A172 (cell line): ENCODE measurements around the gene SH2D3A. TPM values are rescaled to one million over a fixed set of nuclear protein-coding genes. Genes with fewer than 3 reads are reported as not detected.
"Not testable (repeated sequence)": the region's sequence is repeated elsewhere in the genome, so short reads cannot be mapped to it uniquely, and the experiment has no call there.

ENCODE experiments used
- DNase-seq: peaks from one replicate; pipeline ENCODE4 v3.0.0-alpha.2; 2015; ENCODE audit warnings: low spot score
- total RNA-seq: library from RNA; depleted of rRNA; stranded (reverse); fragments of >200 nt; shearing (Covaris generic); gene quantifications from 2 replicates; pipeline ENCODE4 v1.2.3, GENCODE V29; 2014

SH2D3A gene
- total RNA-seq, 1 experiment from 2014 or later = not detected

DNA sequence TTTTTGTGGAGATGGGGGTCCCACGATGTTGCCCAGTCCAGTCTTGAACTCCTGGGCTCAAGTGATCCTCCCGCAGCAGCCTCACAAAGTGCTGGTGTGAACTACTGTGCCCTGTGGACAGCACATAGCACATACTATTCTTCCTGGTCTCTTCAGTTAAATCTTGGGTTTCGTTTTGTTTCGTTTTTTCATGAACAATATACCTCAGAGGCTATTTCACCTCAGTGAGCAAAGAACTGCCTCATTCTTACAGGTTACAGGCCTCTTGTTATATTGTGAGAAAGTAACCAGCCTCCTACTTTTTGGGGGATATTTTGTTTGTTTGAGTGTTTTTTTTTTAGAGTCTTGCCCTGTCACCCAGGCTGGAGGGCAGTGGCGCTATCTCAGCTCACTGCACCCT lies 45.5 kb downstream of the SH2D3A start:
- no peak for DNase-seq

- DNase-seq = no peak
Measured at GRCh38 chr19:6721138-6721474, 46.1 kb downstream of the SH2D3A start.

DNA sequence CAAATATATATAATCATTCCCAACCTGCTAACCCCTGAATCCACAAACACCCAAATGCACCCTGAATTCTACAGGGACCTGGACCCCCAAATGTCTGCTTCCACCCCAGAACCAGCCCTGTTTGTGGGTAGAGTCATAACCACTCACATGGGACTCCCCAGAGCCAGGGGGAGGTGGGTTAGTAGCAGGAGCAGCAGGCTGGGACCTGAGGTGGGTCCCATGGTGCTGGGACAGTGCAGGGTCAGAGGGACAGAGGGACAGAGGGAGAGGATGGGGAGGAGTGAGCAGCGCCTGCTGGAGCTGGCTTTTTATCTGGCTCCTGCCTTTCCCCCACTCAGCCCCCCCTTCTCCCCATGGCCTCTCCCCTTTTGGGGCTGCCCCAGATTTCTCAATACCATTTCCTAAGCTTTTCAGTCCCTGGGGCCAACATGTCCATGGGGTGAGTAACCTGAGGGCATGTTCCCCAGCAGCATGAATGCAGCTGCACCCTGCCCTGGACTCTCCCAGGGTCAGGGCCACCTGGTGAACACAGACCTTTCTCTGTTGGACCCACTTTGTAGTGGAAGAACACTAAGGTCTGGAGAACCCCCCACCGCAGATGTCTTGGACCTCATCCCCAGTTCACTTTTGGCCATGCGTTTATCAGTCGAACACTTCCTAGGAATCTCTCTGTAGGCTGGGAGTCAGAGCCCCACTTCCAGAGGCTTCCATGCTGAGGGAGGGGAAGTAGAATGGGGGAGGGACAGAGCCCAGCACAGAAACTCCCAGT lies 46.7 kb downstream of the SH2D3A start, which contains the start of gene C3:
Gene C3, minus strand, starts transcription at position 282 of the 769 bp plus-strand sequence. Its CDS starts 61 bp downstream, at position 221.
- DNase-seq = no peak

DNA sequence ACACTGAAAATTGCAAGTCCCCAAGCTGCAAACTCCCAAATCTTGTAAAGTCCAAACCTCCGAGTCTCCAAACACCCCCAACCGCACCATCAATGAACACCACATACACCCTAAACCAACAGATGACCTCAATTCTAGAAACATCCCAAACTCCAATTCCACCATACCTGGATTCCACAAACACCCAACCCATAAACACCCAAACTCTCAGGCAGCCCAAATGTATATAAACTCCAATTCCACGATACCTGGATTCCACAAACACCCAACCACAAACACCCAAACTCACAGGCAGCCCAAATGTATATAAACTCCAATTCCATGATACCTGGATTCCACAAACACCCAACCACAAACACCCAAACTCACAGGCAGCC lies 47.3 kb downstream of the SH2D3A start:
- no peak for DNase-seq

DNA sequence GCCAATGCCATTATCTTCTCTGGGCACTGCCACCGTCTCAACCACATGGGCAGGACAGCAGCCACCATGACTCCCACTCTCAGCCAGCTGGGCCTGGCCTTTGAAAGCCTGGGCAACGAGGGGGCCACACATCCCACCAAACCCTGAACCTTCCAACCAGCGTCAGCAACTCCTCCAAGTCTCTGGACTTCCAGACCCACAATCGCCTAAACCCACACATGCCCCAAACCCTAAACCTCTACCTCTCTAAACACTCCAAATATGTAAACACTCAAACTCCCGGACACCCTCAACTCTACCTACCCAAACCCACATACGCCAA lies 47.7 kb downstream of the SH2D3A start:
- no peak for DNase-seq

GRCh38 chr19:6718741-6719539 lies 48.3 kb downstream of the SH2D3A start:
- DNase-seq = no peak

GRCh38 chr19:6718111-6718740 lies 49.0 kb downstream of the SH2D3A start:
- DNase-seq = no peak

DNA sequence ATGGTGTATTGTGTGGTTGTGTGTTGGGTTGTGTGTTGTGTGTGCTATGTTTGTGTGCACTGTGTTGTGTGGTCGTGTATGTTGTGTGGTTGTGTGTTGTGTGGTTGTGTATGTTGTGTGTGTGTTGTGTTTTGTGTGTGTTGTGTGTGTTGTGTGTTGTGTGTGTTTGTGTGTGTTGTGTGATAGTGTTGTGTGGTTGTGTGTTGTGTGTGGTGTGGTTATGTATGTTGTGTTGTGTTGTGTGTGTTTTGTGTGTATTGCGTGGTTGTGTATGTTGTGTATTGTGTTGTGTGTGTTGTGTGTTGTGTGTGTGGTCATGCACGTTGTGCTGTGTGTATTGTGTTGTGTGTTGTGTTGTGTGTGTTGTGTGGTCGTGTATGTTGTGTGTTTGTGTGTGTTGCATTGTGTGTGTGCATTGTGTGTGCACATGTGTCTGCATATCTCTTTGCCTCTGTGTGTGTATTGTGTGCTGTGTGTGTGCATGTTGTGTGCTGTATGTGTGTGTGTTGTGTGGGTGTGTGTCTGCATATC lies 49.7 kb downstream of the SH2D3A start:
- DNase-seq = no peak

DNA sequence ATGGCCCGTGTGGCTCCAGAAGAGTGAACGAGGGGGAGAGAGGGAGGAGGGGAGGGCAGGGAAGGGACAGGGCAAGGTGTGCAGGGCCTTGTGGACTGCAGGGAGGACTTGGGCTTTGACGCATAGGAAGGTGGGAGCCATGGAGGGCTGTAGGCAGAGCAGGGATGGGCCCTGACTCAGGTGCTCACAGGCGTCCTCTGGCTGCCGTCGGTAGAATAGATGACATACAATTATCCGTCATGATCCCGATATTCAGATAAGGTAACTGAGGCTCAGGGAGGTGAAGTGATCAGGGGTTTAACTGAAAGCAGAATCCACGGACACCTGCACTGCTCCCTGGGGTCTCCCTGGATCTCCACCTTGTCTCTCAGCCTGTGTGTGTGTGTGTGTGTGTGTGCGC lies 50.2 kb downstream of the SH2D3A start:
- DNase-seq = no peak

DNA sequence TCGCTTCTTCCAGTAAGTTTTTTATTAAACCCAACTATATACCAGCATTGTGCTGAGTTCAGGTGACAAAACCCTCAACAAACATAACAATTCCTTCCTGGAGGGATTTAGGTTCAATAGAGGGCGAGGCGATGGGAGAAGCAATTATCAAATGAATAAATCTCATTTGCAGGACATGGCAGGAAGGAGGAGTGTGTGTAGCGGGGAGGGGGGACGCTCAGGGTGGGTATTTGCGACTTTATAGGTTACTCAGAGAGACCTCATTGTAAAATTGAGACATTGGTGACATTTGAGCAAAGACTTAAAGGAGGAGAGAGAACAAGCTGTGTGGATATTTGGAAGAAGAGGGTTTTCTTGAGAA lies 50.6 kb downstream of the SH2D3A start:
- no peak for DNase-seq

GRCh38 chr19:6714749-6715555 lies 52.3 kb downstream of the SH2D3A start:
- DNase-seq = no peak

DNA sequence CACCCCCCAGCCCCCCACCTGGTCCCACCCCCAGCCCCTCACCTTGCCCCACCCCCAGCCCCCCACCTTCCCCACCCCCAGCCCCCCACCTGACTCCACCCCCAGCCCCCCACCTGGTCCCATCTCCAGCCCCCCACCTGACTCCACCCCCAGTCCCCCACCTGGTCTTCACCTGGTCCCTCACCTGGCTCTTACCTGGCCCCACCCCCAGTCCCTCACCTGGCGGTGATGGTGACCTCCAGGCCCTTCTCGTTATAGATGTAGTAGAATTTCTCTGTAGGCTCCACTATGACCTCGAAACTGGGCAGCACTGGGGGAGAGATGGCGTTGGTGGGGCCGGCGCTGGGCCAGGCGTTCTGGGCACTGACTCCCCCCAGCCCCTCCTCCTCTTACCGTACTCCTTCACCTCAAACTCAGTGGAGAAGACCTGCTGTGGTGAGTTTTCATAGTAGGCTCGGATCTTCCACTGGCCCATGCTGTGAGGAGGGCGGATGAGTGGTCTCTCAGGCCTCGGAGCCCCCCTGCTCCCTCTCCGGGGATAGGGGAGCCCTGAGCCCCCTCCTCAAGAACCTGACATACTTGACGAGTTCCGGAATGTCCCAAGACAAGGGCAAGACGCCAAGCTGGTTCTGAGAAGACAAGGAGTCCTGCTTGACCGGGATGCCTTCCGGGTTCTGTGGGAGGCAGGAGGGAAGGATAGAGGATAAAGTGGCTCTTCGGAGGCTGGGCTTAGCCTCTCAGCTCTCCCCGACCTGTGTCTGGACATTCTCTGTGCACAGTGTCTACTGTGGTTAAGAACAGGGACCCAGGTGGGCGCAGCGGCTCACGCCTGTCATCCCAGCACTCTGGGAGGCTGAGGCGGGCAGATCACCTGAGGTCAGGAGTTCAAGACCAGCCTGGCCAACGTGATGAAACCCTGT lies 53.2 kb downstream of the SH2D3A start:
- no peak for DNase-seq

DNA sequence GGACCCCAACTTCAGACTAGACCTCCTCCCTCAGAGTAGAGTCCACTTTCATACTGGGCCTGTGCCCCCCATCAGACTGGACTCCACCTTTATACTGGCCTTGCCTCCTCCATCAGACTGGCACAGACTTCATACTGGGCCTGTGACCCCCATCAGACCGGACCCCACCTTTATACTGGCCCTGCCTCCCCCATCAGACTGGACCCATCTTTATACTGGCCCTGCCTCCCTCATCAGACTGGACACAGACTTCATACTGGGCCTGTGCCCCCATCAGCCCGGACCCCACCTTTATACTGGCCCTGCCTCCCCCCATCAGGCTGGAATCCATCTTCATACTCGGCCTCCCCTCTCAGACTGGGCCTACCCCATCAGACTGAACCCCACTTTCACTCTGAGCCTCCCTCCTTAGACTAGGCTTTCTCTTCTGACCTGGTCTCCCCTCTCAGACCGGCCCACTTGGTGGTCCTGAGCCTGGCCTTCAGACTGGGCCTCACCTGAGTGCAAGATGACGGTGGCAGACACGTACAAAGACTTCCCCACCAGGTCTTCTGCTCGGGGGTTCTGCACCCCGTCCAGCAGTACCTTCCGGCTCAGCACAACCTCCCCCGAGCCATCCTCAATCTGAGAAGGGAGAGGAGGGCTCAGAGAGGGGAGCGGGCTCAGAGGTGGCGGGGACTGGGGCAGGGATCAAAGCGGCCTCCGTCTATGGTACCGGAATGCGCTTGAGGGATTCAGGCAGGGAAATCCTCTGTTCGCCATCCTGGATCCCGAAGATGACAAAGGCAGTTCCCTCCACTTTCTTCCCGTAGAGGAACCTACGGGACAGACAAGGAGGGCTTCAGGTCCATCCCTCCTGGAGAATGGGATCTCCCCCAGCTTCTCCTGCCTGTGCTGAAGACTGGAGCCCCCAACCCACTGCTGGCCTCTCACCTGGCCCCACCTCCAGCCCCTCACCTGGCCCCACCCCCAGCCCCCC lies 54.3 kb downstream of the SH2D3A start:
- no peak for DNase-seq

DNA sequence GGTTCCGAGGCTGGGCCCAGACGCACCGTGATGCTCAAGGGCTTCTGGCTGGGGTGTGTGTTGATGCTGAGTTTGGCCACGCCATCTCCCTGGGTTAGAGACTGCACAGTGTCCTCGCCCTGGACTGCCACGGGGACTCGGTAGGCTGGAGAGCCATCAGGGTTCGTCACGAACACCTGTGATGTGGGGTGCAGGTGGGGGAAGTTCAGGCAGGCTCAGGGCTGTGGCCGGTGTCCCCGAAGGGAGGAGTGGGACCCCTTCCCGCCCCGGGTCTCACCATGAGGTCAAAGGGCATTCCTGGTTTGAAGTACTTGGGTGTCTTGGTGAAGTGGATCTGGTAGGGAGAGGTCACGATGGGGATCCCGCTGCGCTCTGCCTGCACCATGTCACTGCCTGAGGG lies 55.0 kb downstream of the SH2D3A start:
- DNase-seq = no peak

DNA sequence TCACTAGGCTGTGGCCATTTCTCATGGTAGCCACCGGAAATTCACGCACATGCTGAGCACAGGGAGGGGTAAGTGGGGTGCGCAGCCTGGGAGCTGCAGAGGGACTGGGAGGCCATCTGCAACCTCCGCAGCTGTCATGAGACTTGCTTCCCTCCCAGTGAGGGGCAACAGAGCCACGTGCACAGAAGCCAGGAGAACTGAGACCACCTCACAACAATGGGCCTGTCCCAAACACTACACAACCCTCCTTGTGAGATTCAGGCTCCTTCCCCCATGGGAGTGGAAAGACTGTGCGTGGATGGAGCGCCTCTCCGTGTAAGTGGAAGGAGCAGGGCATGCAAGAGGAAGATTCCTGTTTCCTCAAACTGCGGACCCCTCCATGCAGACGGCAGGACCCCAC lies 55.6 kb downstream of the SH2D3A start:
- DNase-seq = no peak

DNA sequence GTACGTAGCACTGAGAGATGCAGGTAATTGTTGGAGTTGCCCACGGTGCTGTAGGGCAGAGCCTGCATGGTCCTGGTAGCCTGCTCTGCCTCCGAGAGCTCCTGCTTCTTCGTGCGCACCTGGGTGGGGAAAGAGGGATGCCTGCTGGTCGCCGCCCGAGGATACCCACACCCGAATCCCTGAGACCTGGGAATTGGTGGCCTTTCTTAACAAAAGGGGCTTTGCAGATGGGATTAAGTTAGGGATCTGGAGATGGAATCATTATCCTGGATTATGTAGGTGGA lies 56.2 kb downstream of the SH2D3A start:
- no peak for DNase-seq

- no peak for DNase-seq
Measured at GRCh38 chr19:6710273-6711077, 56.8 kb downstream of the SH2D3A start.

DNA sequence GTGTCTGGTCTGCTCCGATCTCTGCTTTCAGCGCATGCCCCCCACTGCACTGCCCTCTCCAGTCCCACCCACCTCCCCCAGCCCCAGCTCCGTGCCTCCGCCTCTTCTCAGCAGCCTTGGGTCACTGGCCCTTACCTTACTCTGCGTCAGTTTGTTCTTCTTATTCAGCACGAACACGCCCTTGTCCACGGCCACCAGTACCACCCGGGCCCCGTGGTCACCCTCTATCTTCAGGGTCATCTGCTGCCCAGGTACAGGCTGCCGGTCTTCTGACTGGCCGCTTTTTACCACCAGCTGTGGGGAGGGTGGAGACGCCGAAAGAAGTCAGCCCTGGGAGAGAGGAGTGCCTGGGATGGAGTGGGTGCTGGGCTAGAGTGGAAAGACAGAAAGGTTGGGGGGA lies 57.7 kb downstream of the SH2D3A start:
- DNase-seq = no peak

GRCh38 chr19:6708913-6709312 lies 58.3 kb downstream of the SH2D3A start:
- DNase-seq = not testable (repeated sequence)
